ENCODE results near the gene PLEKHG4B.

Gene PLEKHG4B

DNA sequence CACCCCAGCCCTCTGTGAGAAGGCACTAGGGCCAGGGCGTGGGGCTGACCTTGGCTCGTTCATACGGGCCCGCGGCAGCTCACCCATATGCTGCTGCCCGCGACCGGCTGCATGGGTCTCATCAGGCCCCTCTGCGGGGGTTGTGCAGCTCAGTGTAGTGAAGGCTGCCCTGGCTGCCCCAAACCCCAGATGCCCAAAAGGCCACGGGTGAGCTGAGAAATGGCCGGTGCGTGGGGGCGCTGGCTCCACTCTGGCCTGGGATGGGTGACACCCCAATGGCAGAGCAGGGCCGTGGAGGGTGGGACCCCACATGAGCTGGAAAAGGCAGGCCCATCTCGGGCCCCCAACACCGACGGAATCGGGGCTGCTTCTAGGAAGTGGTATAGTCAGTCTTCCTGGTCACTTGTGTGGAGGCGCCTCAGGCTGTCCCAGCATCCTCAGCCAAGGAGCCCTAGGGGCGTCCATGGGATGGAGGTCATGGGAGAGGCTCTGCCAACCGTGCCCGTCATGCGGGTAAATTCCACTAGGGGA lies 79.9 kb downstream of the PLEKHG4B start:
- TF ChIP-seq, protein P1, sequence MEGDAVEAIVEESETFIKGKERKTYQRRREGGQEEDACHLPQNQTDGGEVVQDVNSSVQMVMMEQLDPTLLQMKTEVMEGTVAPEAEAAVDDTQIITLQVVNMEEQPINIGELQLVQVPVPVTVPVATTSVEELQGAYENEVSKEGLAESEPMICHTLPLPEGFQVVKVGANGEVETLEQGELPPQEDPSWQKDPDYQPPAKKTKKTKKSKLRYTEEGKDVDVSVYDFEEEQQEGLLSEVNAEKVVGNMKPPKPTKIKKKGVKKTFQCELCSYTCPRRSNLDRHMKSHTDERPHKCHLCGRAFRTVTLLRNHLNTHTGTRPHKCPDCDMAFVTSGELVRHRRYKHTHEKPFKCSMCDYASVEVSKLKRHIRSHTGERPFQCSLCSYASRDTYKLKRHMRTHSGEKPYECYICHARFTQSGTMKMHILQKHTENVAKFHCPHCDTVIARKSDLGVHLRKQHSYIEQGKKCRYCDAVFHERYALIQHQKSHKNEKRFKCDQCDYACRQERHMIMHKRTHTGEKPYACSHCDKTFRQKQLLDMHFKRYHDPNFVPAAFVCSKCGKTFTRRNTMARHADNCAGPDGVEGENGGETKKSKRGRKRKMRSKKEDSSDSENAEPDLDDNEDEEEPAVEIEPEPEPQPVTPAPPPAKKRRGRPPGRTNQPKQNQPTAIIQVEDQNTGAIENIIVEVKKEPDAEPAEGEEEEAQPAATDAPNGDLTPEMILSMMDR (conservative IDR thresholded peaks at IDR 0.05; ENCODE audit: low read depth, low read length) = no peak
- H3K4me3 ChIP-seq (ENCODE audit: low read length) = no peak overlapping the region
- DNase-seq (ENCODE audit: low read depth) = no peak

DNA sequence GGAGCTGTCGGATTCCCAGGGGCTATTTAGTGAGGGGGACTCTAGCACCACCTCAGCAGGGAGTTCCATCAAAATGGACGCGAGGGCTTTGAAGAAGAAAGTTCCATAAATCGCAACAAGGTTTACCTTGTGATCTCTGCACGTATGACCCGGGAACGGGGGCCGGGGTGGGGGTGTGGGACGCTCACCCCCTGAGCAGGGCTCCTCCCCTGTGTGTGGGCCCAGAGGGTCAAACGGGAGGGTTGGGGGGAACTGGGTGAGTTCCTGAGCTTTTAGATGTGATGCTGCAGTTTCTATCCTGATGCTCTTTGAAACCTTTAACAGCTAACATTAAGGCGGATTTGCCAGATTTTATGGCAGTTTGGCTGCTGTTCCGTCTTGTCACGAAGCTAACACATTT lies 80.5 kb downstream of the PLEKHG4B start:
- TF ChIP-seq, protein P1 (conservative IDR thresholded peaks at IDR 0.05; ENCODE audit: low read depth, low read length) = no peak
- no peak for DNase-seq (ENCODE audit: low read depth)
- H3K4me3 ChIP-seq (ENCODE audit: low read length) = no peak overlapping the region

- DNase-seq (ENCODE audit: low read depth) = no peak
- TF ChIP-seq, protein P1 (conservative IDR thresholded peaks at IDR 0.05; ENCODE audit: low read depth, low read length) = no peak
- H3K4me3 ChIP-seq (ENCODE audit: low read length) = no peak overlapping the region
Measured at GRCh38 chr5:172841-173251, 80.9 kb downstream of the PLEKHG4B start.

- TF ChIP-seq, protein P1 (conservative IDR thresholded peaks at IDR 0.05; ENCODE audit: low read depth, low read length) = no peak
- no peak overlapping the region for H3K4me3 ChIP-seq (ENCODE audit: low read length)
- no peak for DNase-seq (ENCODE audit: low read depth)
Measured at GRCh38 chr5:173392-174290, 81.7 kb downstream of the PLEKHG4B start.

GRCh38 chr5:174291-174600 lies 82.3 kb downstream of the PLEKHG4B start:
- DNase-seq (ENCODE audit: low read depth) = no peak
- TF ChIP-seq, protein P1 (conservative IDR thresholded peaks at IDR 0.05; ENCODE audit: low read depth, low read length) = no peak
- H3K4me3 ChIP-seq (ENCODE audit: low read length) = no peak overlapping the region

- no peak for DNase-seq (ENCODE audit: low read depth)
- TF ChIP-seq, protein P1 (conservative IDR thresholded peaks at IDR 0.05; ENCODE audit: low read depth, low read length) = no peak
- H3K4me3 ChIP-seq (ENCODE audit: low read length) = no peak overlapping the region
Measured at GRCh38 chr5:174876-175465, 83.0 kb downstream of the PLEKHG4B start.

All from retinal pigment epithelial cell (primary cell).